Left ventricle myocardium inferior (tissue), 1 donor: ENCODE results near the gene RPL36A. TPM values are rescaled to one million over a fixed set of nuclear protein-coding genes. Genes with fewer than 3 reads are reported as not detected.

Experiments
- DNase-seq: peaks from one replicate; pipeline ENCODE4 v3.0.0-alpha.2; 2020
- H3K27ac ChIP-seq: fragments of 200-600 bp; replicated peaks from 2 replicates; pipeline ENCODE4 v1.8.0; 2021
- H3K27me3 ChIP-seq: fragments of 200-600 bp; 2 replicates; pipeline ENCODE4 v1.8.0; 2021; ENCODE audit warnings: low read depth
- H3K36me3 ChIP-seq: fragments of 200-600 bp; 2 replicates; pipeline ENCODE4 v1.8.0; 2021
- H3K4me1 ChIP-seq: fragments of 200-600 bp; 2 replicates; pipeline ENCODE4 v1.8.0; 2021
- H3K4me3 ChIP-seq: fragments of 200-600 bp; 2 replicates; pipeline ENCODE4 v1.8.0; 2021; ENCODE audit warnings: mild to moderate bottlenecking, moderate library complexity
- H3K9me3 ChIP-seq: fragments of 200-600 bp; replicated peaks from 2 replicates; pipeline ENCODE4 v1.8.0; 2021
- intact Hi-C: fragments of 100-400 bp; cut with micrococcal nuclease; formaldehyde crosslinking; loops from one replicate; pipeline ENCODE4 v1.11.0; 2022
- total RNA-seq: library from RNA; stranded (reverse); fragmentation: NEBNext Ultra II Directional; extraction: Animal tissue kit (Norgen Biotek cat#: 25700); gene quantifications from one replicate; pipeline ENCODE4 v1.2.1, GENCODE V29; 2021
- TF ChIP-seq, protein P1 (sequence below): fragments of 200-600 bp; IDR thresholded peaks from 2 replicates; pipeline ENCODE4 v1.8.0; 2021; ENCODE audit warnings: antibody characterized with exemption, mild to moderate bottlenecking, borderline replicate concordance
- donor health status: DM: no; HTN: yes; CAD: no; lungs with severe emphysema.

The RPL36A gene
- total RNA-seq, 1 donor from 2014 or later: 86.9 TPM

- no peaks in the 10 kb centered on the region for H3K27me3 ChIP-seq
- H3K27ac ChIP-seq: no peak overlapping the region
- TF ChIP-seq, protein P1, sequence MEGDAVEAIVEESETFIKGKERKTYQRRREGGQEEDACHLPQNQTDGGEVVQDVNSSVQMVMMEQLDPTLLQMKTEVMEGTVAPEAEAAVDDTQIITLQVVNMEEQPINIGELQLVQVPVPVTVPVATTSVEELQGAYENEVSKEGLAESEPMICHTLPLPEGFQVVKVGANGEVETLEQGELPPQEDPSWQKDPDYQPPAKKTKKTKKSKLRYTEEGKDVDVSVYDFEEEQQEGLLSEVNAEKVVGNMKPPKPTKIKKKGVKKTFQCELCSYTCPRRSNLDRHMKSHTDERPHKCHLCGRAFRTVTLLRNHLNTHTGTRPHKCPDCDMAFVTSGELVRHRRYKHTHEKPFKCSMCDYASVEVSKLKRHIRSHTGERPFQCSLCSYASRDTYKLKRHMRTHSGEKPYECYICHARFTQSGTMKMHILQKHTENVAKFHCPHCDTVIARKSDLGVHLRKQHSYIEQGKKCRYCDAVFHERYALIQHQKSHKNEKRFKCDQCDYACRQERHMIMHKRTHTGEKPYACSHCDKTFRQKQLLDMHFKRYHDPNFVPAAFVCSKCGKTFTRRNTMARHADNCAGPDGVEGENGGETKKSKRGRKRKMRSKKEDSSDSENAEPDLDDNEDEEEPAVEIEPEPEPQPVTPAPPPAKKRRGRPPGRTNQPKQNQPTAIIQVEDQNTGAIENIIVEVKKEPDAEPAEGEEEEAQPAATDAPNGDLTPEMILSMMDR: no peak
- no peaks in the 10 kb centered on the region for H3K9me3 ChIP-seq
- no peak overlapping the region for H3K4me3 ChIP-seq
- DNase-seq: no peak
- no peaks in the 10 kb centered on the region for H3K4me1 ChIP-seq
- no peaks in the 10 kb centered on the region for H3K36me3 ChIP-seq
- intact Hi-C loops: no loop called here
Observed at GRCh38 chrX:101359966-101360365, 30.8 kb upstream of the RPL36A start.

DNA sequence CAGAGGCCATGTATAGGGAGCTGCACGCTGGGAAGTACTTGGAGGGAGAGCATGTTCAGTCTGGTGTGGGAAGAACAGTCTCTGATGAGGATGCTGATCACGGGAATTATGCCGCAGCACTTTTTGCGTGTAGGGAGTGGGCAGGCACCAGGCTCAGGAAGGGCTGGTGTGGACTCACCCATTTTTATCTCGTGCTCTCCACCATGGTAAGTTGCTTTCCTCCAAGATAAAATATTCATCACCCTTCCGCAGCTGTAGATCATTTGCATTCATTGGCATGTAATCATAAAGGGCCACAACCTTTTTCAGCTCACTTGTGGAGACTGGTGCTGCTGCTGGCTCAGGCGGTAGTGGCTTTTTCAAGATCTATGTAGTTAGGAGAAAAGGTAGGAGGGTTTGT, 30.4 kb upstream of the RPL36A start:
- H3K27me3 ChIP-seq: no peaks in the 10 kb centered on the region
- TF ChIP-seq, protein P1: no peak
- H3K9me3 ChIP-seq: no peaks in the 10 kb centered on the region
- intact Hi-C loops: no loop called here
- no peaks in the 10 kb centered on the region for H3K36me3 ChIP-seq
- H3K27ac ChIP-seq: no peak overlapping the region
- no peak for DNase-seq
- no peaks in the 10 kb centered on the region for H3K4me1 ChIP-seq
- H3K4me3 ChIP-seq: no peak overlapping the region

GRCh38 chrX:101362116-101362515, 28.7 kb upstream of the RPL36A start:
- intact Hi-C loops: no loop called here
- Histone ChIP-seq H3K27me3 (no peaks in the 10 kb centered on the region), H3K4me1 (no peaks in the 10 kb centered on the region), H3K4me3 (no peak overlapping the region), H3K9me3 (no peaks in the 10 kb centered on the region), H3K27ac (no peak overlapping the region), H3K36me3 (no peaks in the 10 kb centered on the region)
- DNase-seq: no peak
- TF ChIP-seq, protein P1: no peak

DNA sequence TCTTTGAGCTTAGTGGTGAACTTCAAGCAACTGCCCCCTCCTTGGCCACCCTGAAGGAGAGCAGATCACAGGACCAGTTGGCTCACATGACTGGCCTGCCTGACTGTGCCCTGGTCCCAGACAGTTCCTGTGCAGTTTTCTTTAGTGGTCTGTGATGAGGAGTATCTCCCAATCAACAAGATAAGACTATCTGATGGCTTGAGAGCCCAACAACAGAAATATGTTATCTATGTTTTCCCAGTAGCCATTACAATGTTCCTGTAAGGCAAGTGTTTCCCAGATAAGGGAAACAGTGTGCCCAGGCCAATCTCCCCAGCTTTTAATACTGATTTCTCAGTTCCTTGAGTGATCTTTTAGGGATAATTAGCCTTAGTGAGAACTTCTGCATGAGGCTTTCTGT, 28.1 kb upstream of the RPL36A start:
- TF ChIP-seq, protein P1: no peak
- no peaks in the 10 kb centered on the region for H3K36me3 ChIP-seq
- H3K4me3 ChIP-seq: no peak overlapping the region
- no peaks in the 10 kb centered on the region for H3K27me3 ChIP-seq
- intact Hi-C loops: no loop called here
- no peaks in the 10 kb centered on the region for H3K4me1 ChIP-seq
- DNase-seq: no peak
- H3K9me3 ChIP-seq: no peaks in the 10 kb centered on the region
- no peak overlapping the region for H3K27ac ChIP-seq

DNA sequence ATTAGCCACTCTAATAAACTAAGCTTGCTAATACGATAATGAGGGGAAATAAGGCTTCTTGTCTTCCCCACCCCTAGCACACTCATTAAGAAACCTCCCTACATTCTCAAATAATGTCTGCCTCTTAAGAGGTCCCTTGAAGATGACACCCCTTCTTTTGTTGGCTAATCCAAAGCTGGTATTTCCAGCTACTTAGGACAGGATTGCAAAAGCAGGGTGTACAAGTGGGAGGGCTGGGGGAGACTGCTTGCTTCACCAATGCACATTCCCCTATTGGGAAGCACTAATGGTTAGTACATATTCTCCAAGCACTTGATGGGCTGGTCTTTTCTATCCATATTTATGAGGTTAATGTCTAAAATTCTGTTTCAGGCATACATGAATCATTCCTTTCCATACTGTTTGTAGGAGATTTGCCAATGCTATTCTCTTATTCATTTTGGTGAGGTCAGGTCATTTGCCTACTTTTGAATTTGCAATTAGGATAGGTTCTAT, 25.5 kb upstream of the RPL36A start:
- DNase-seq: no peak
- Histone ChIP-seq H3K4me1 (no peaks in the 10 kb centered on the region), H3K27me3 (no peaks in the 10 kb centered on the region), H3K9me3 (no peaks in the 10 kb centered on the region), H3K27ac (no peak overlapping the region), H3K36me3 (no peaks in the 10 kb centered on the region), H3K4me3 (no peak overlapping the region)
- intact Hi-C loops: no loop called here
- TF ChIP-seq, protein P1: no peak

- intact Hi-C loops: no loop called here
Observed at GRCh38 chrX:101368800-101369199, 22.0 kb upstream of the RPL36A start.

More at GRCh38 chrX:101368800-101369199, 22.0 kb upstream of the RPL36A start:
- Histone ChIP-seq H3K4me1 (no peaks in the 10 kb centered on the region), H3K36me3 (no peaks in the 10 kb centered on the region), H3K4me3 (no peak overlapping the region), H3K9me3 (no peaks in the 10 kb centered on the region), H3K27me3 (no peaks in the 10 kb centered on the region), H3K27ac (no peak overlapping the region)
- DNase-seq: no peak
- TF ChIP-seq, protein P1: no peak
